Stimulated activated CD4-positive, alpha-beta T cell treated with anti-CD3 and anti-CD28 coated beads, TNF-alpha, amount 100 ng/mL, for 24 hours (primary cell): ENCODE measurements around the gene SLC27A4.
A peak's percentile ranks its signal among the peaks of the same experiment; 100 is the strongest.

ENCODE experiments used
- DNase-seq, 3 experiments: peaks; one replicate each; pipeline ENCODE4 v3.0.0-alpha.2; 2020; ENCODE audit warnings: low read depth in 3 of 3

The SLC27A4 gene

GRCh38 chr9:128339761-128340690, at the start of gene SLC27A4:
Gene SLC27A4, plus strand, starts transcription at chr9:128340527. Its CDS starts 2,606 bp downstream, at chr9:128343133.
- DNase-seq, result peak; percentile 53 to 77 (median 65)

- no peak for DNase-seq
Observed at GRCh38 chr9:128292009-128292408, 48.3 kb upstream of the SLC27A4 start.

- DNase-seq, result no peak
Observed at GRCh38 chr9:128293091-128293490, 47.2 kb upstream of the SLC27A4 start.

GRCh38 chr9:128294142-128294541, 46.2 kb upstream of the SLC27A4 start:
- DNase-seq, result no peak

- DNase-seq, result no peak
Observed at GRCh38 chr9:128296340-128297220, 43.7 kb upstream of the SLC27A4 start.

- no peak for DNase-seq
Observed at GRCh38 chr9:128297221-128297773, 43.0 kb upstream of the SLC27A4 start.

- no peak for DNase-seq
Observed at GRCh38 chr9:128298535-128299482, 41.5 kb upstream of the SLC27A4 start.

- no peak for DNase-seq
Observed at GRCh38 chr9:128304136-128304970, 36.0 kb upstream of the SLC27A4 start.

- DNase-seq, result no peak
Observed at GRCh38 chr9:128304971-128305288, 35.4 kb upstream of the SLC27A4 start.

- DNase-seq, result no peak
Observed at GRCh38 chr9:128309551-128309950, 30.8 kb upstream of the SLC27A4 start.

GRCh38 chr9:128310461-128310860, 29.9 kb upstream of the SLC27A4 start:
- DNase-seq, result no peak

GRCh38 chr9:128314697-128315096, 25.6 kb upstream of the SLC27A4 start:
- DNase-seq, result no peak

- DNase-seq, result no peak
Observed at GRCh38 chr9:128316421-128316820, 23.9 kb upstream of the SLC27A4 start.

GRCh38 chr9:128317629-128318028, 22.7 kb upstream of the SLC27A4 start:
- no peak for DNase-seq

- DNase-seq, result no peak
Observed at GRCh38 chr9:128321343-128321742, 19.0 kb upstream of the SLC27A4 start.

GRCh38 chr9:128321879-128322403, 18.4 kb upstream of the SLC27A4 start:
- DNase-seq, result no peak

- DNase-seq, result peak; percentile 86 to 94 (median 87)
Observed at GRCh38 chr9:128322404-128323211, 17.7 kb upstream of the SLC27A4 start, which contains the start of the genes COQ4 and TRUB2. Gene COQ4, plus strand, starts transcription at chr9:128322839. Its CDS starts 20 bp downstream, at chr9:128322859. Gene TRUB2, minus strand, starts transcription at chr9:128322447. Its CDS starts 39 bp downstream, at chr9:128322408.

- no peak for DNase-seq
Observed at GRCh38 chr9:128323212-128323730, 17.1 kb upstream of the SLC27A4 start.

- DNase-seq, result no peak
Observed at GRCh38 chr9:128323791-128324190, 16.5 kb upstream of the SLC27A4 start.
